GM19455 (cell line): ENCODE measurements around the gene DFFA.
"Not testable (repeated sequence)": the region's sequence is repeated elsewhere in the genome, so short reads cannot be mapped to it uniquely, and the experiment has no call there.

ENCODE experiments used
- ATAC-seq: cut with Tn5 transposase; IDR thresholded peaks from one replicate; pipeline ENCODE4 v1.9.1; 2021; ENCODE audit not compliant: unreplicated experiment

Gene DFFA

GRCh38 chr1:10430216-10431069 lies 41.9 kb downstream of the DFFA start, which contains the start of gene CENPS:
CENPS (plus strand) TSS chr1:10430433; CDS start chr1:10430518, 85 bp downstream.
- ATAC-seq: peak; percentile 77

GRCh38 chr1:10429868-10430215 lies 42.5 kb downstream of the DFFA start:
- ATAC-seq: peak; percentile 17

- no peak for ATAC-seq
Observed at GRCh38 chr1:10428984-10429383, 43.3 kb downstream of the DFFA start.

GRCh38 chr1:10426535-10426848 lies 45.8 kb downstream of the DFFA start:
- not testable (repeated sequence) for ATAC-seq

- ATAC-seq: not testable (repeated sequence)
Observed at GRCh38 chr1:10425826-10426534, 46.3 kb downstream of the DFFA start.

- no peak for ATAC-seq
Observed at GRCh38 chr1:10424651-10425050, 47.7 kb downstream of the DFFA start.

- ATAC-seq: no peak
Observed at GRCh38 chr1:10424034-10424433, 48.3 kb downstream of the DFFA start.

GRCh38 chr1:10421637-10422036 lies 50.7 kb downstream of the DFFA start:
- ATAC-seq: no peak

GRCh38 chr1:10419351-10419750 lies 53.0 kb downstream of the DFFA start:
- ATAC-seq: no peak

- ATAC-seq: not testable (repeated sequence)
Observed at GRCh38 chr1:10418741-10419140, 53.6 kb downstream of the DFFA start.

GRCh38 chr1:10415967-10416366 lies 56.4 kb downstream of the DFFA start:
- ATAC-seq: not testable (repeated sequence)

GRCh38 chr1:10415211-10415930 lies 57.0 kb downstream of the DFFA start:
- ATAC-seq: no peak

- no peak for ATAC-seq
Observed at GRCh38 chr1:10407201-10407600, 65.1 kb downstream of the DFFA start.
